CD14-positive monocyte (primary cell): ENCODE measurements around the gene USO1. TPM values are rescaled to one million over a fixed set of nuclear protein-coding genes. Genes with fewer than 3 reads are reported as not detected.

ENCODE experiments used
- DNase-seq, 3 donors: peaks; one replicate each; pipeline ENCODE4 v3.0.0-alpha.2; 2011 to 2022
- H2AFZ ChIP-seq: 2 replicates; pipeline ENCODE4 v1.6.0; 2012; ENCODE audit warnings: mild to moderate bottlenecking, low read depth, low read length, inconsistent platforms; ENCODE audit not compliant: insufficient read depth, poor library complexity, severe bottlenecking
- H3K27ac ChIP-seq, 2 donors: 1 replicate in 1 of 2; 2 replicates in 1 of 2; pipeline ENCODE4 v1.5.1; 2012 to 2013; ENCODE audit warnings: low read length in 2 of 2, control low read depth in 1 of 2, inconsistent platforms in 1 of 2, low read depth in 1 of 2, mild to moderate bottlenecking in 1 of 2
- H3K27me3 ChIP-seq, 2 donors: one replicate each; pipeline versions ENCODE4 v1.6.0 to v1.6.1; 2011 to 2013; ENCODE audit warnings: low read length in 2 of 2; ENCODE audit not compliant: control insufficient read depth in 2 of 2, insufficient read depth in 2 of 2
- H3K36me3 ChIP-seq, 2 donors: replicated peaks in 1 of 2; 1 replicate in 1 of 2; 2 replicates in 1 of 2; pipeline versions ENCODE4 v1.5.1 to v1.6.1; 2012 to 2013; ENCODE audit warnings: low read length in 2 of 2, control low read depth in 1 of 2, inconsistent platforms in 1 of 2, mild to moderate bottlenecking in 1 of 2; ENCODE audit not compliant: insufficient read depth in 2 of 2, control insufficient read depth in 1 of 2
- H3K4me1 ChIP-seq, 2 donors: 1 replicate in 1 of 2; 2 replicates in 1 of 2; pipeline versions ENCODE4 v1.5.1 to v1.6.1; 2012 to 2013; ENCODE audit warnings: low read length in 2 of 2, control low read depth in 1 of 2, inconsistent platforms in 1 of 2, mild to moderate bottlenecking in 1 of 2, moderate library complexity in 1 of 2; ENCODE audit not compliant: insufficient read depth in 2 of 2, control insufficient read depth in 1 of 2
- H3K4me2 ChIP-seq: replicated peaks from 2 replicates; pipeline ENCODE3; 2012; ENCODE audit warnings: low read length, moderate library complexity, mild to moderate bottlenecking; ENCODE audit not compliant: poor library complexity, severe bottlenecking; ENCODE audit errors: extremely low read depth
- H3K4me3 ChIP-seq, 3 experiments: fragments of 200-600 bp in 1 of 3; sonication (generic) in 1 of 3; replicated peaks in 1 of 3; 1 replicate in 2 of 3; 2 replicates in 1 of 3; pipeline ENCODE4 v1.5.1; 2011 to 2013; ENCODE audit warnings: low read length in 3 of 3, mild to moderate bottlenecking in 3 of 3, control low read depth in 2 of 3, low read depth in 2 of 3, inconsistent platforms in 1 of 3, moderate library complexity in 1 of 3
- H3K79me2 ChIP-seq: 2 replicates; pipeline ENCODE4 v1.6.0; 2012; ENCODE audit warnings: mild to moderate bottlenecking, control low read depth, inconsistent platforms, low read length, moderate library complexity; ENCODE audit not compliant: insufficient read depth
- H3K9ac ChIP-seq: 2 replicates; pipeline ENCODE4 v1.6.0; 2017; ENCODE audit warnings: low read length, mild to moderate bottlenecking; ENCODE audit not compliant: insufficient read depth, poor library complexity, severe bottlenecking
- H3K9me3 ChIP-seq, 2 donors: replicated peaks in 1 of 2; 1 replicate in 1 of 2; 2 replicates in 1 of 2; pipeline versions ENCODE4 v1.5.1 to v1.6.1; 2012 to 2013; ENCODE audit warnings: low read length in 2 of 2, control low read depth in 1 of 2; ENCODE audit not compliant: control insufficient read depth in 1 of 2, insufficient read depth in 1 of 2
- H4K20me1 ChIP-seq: 2 replicates; pipeline ENCODE4 v1.6.0; 2012; ENCODE audit warnings: mild to moderate bottlenecking, low read length, control low read depth, moderate library complexity; ENCODE audit not compliant: insufficient read depth
- H3K27ac Mint-ChIP-seq, 7 donors: one replicate each; pipeline ENCODE4 v1.8.0; 2020; ENCODE audit warnings: mild to moderate bottlenecking in 7 of 7, mixed read lengths in 7 of 7, moderate library complexity in 6 of 7, inconsistent platforms in 2 of 7
- H3K27me3 Mint-ChIP-seq, 3 donors: one replicate each; pipeline ENCODE4 v1.8.0; 2021 to 2022; ENCODE audit warnings: low read depth in 3 of 3, mild to moderate bottlenecking in 3 of 3, mixed read lengths in 3 of 3, moderate library complexity in 3 of 3, inconsistent platforms in 1 of 3
- H3K36me3 Mint-ChIP-seq, 2 donors: one replicate each; pipeline ENCODE4 v1.8.0; 2020; ENCODE audit warnings: mixed read lengths in 2 of 2, inconsistent platforms in 1 of 2, mild to moderate bottlenecking in 1 of 2
- H3K4me1 Mint-ChIP-seq: one replicate; pipeline ENCODE4 v1.8.0; 2020; ENCODE audit warnings: mild to moderate bottlenecking, mixed read lengths
- H3K4me3 Mint-ChIP-seq, 2 donors: one replicate each; pipeline ENCODE4 v1.8.0; 2020; ENCODE audit warnings: mild to moderate bottlenecking in 2 of 2, mixed read lengths in 2 of 2, moderate library complexity in 1 of 2
- H3K9me3 Mint-ChIP-seq, 7 donors: one replicate each; pipeline ENCODE4 v1.8.0; 2020 to 2022; ENCODE audit warnings: mixed read lengths in 7 of 7, mild to moderate bottlenecking in 6 of 7, moderate library complexity in 6 of 7, inconsistent platforms in 2 of 7
- CTCF ChIP-seq: fragments of 200-600 bp; IDR thresholded peaks from one replicate; pipeline ENCODE4 v1.8.0; 2022; ENCODE audit warnings: antibody characterized with exemption, mild to moderate bottlenecking
- WGBS: methylation state at CpG from one replicate; pipeline ENCODE4 v1.1.5; 2013; ENCODE audit warnings: missing lambda C conversion rate; ENCODE audit not compliant: insufficient coverage; 5-methylcytosine and 5-hydroxymethylcytosine counted together
- intact Hi-C, 2 donors: fragments of 100-400 bp; cut with micrococcal nuclease; formaldehyde crosslinking; loops; one replicate each; pipeline versions ENCODE4 v1.15.0 to v1.15.1; 2023
- polyA plus RNA-seq, 3 donors: library from polyadenylated mRNA; depleted of rRNA in 1 of 3; unstranded in 2 of 3; stranded (reverse) in 1 of 3; fragments of 300-500 nt in 2 of 3; fragments of >200 nt in 1 of 3; fragmentation: Illumina TruSeq in 2 of 3; gene quantifications; 1 replicate in 2 of 3; 2 replicates in 1 of 3; pipeline ENCODE4 v1.2.3, GENCODE V29; 2012 to 2021

USO1 gene
- polyA plus RNA-seq, 3 donors, result 15.4 to 26.9 (median 17.5) TPM

- no peaks in the 10 kb centered on the region for H4K20me1 ChIP-seq
- peaks cover 8% of the 10 kb centered on the region in 2 donors for H3K9me3 ChIP-seq
- intact Hi-C loops, result no loop called here
- no peak overlapping the region for H3K27ac ChIP-seq
- no peaks in the 10 kb centered on the region for H3K36me3 ChIP-seq
- H3K36me3 Mint-ChIP-seq, result peaks cover 0 to 2% of the 10 kb centered on the region in 2 donors
- TF ChIP-seq CTCF, result no peak
- H3K4me3 ChIP-seq, result no peak overlapping the region
- H3K9me3 Mint-ChIP-seq, result peaks cover 2 to 18% (median 12%) of the 10 kb centered on the region in 7 donors
- WGBS, result 100% methylated on average over 1 of the region's 1 CpG
- no peak overlapping the region for H3K4me3 Mint-ChIP-seq
- H3K79me2 ChIP-seq, result no peaks in the 10 kb centered on the region
- no peaks in the 10 kb centered on the region for H3K27me3 ChIP-seq
- H3K4me2 ChIP-seq, result no peak overlapping the region
- peaks cover 0 to 2% (median 0%) of the 10 kb centered on the region in 3 donors for H3K27me3 Mint-ChIP-seq
- H3K9ac ChIP-seq, result no peak overlapping the region
- H3K4me1 Mint-ChIP-seq, result peaks cover 11% of the 10 kb centered on the region
- peaks cover 11% of the 10 kb centered on the region in 2 donors for H3K4me1 ChIP-seq
- DNase-seq, result no peak
- H3K27ac Mint-ChIP-seq, result no peak overlapping the region
- no peak overlapping the region for H2AFZ ChIP-seq
Observed at GRCh38 chr4:75834095-75834771, 109.9 kb downstream of the USO1 start.

- no peak for DNase-seq
- Histone ChIP-seq H3K9me3 (peaks cover 8% of the 10 kb centered on the region in 2 donors), H3K27me3 (no peaks in the 10 kb centered on the region), H3K79me2 (no peaks in the 10 kb centered on the region), H3K4me2 (no peak overlapping the region), H2AFZ (no peak overlapping the region), H3K27ac (no peak overlapping the region), H3K9ac (no peak overlapping the region), H3K4me3 (no peak overlapping the region), H3K36me3 (no peaks in the 10 kb centered on the region), H3K4me1 (peaks cover 11% of the 10 kb centered on the region in 2 donors), H4K20me1 (no peaks in the 10 kb centered on the region)
- Mint-ChIP-seq H3K27ac (no peak overlapping the region), H3K9me3 (peaks cover 2 to 18% (median 12%) of the 10 kb centered on the region in 7 donors), H3K4me3 (no peak overlapping the region), H3K4me1 (peaks cover 11% of the 10 kb centered on the region), H3K36me3 (peaks cover 0 to 2% of the 10 kb centered on the region in 2 donors), H3K27me3 (peaks cover 0 to 4% (median 0%) of the 10 kb centered on the region in 3 donors)
- WGBS, result no CpG with 5 or more reads among the region's 2 CpGs
- TF ChIP-seq CTCF, result no peak
- intact Hi-C loops, result no loop called here
Observed at GRCh38 chr4:75834772-75835154, 110.4 kb downstream of the USO1 start.
